Measurements from ENCODE around the gene B3GLCT.

DNA sequence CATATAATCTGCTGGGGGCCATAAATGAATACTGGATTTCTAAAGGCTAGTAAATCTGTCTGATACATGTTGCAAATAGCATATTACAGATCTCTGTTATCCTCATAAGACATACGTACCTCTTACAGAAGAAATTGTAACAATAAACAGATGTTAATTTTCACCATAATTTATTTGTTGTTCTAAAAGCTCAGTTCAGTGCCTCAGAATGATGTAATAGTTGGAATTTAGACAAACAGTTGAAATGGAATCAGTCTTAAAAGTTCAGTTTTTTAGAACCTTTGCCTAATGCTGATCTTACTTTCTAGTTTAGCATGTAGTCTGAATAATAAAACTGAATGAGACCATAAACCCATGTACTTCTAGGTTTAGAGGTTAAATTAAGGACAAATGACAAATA, 43.1 kb downstream of the B3GLCT start:
- TF ChIP-seq POLR2A (IDR thresholded peaks at IDR 0.05), result no peak
- TF ChIP-seq, protein P1, sequence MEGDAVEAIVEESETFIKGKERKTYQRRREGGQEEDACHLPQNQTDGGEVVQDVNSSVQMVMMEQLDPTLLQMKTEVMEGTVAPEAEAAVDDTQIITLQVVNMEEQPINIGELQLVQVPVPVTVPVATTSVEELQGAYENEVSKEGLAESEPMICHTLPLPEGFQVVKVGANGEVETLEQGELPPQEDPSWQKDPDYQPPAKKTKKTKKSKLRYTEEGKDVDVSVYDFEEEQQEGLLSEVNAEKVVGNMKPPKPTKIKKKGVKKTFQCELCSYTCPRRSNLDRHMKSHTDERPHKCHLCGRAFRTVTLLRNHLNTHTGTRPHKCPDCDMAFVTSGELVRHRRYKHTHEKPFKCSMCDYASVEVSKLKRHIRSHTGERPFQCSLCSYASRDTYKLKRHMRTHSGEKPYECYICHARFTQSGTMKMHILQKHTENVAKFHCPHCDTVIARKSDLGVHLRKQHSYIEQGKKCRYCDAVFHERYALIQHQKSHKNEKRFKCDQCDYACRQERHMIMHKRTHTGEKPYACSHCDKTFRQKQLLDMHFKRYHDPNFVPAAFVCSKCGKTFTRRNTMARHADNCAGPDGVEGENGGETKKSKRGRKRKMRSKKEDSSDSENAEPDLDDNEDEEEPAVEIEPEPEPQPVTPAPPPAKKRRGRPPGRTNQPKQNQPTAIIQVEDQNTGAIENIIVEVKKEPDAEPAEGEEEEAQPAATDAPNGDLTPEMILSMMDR (IDR thresholded peaks at IDR 0.05), result no peak

All from ovary (tissue), 3 donors.